Measurements from ENCODE around the gene SCRN2. TPM values are rescaled to one million over a fixed set of nuclear protein-coding genes. Genes with fewer than 3 reads are reported as not detected.

The SCRN2 gene
- 24.3 and 24.8 TPM in 2 replicates for total RNA-seq

DNA sequence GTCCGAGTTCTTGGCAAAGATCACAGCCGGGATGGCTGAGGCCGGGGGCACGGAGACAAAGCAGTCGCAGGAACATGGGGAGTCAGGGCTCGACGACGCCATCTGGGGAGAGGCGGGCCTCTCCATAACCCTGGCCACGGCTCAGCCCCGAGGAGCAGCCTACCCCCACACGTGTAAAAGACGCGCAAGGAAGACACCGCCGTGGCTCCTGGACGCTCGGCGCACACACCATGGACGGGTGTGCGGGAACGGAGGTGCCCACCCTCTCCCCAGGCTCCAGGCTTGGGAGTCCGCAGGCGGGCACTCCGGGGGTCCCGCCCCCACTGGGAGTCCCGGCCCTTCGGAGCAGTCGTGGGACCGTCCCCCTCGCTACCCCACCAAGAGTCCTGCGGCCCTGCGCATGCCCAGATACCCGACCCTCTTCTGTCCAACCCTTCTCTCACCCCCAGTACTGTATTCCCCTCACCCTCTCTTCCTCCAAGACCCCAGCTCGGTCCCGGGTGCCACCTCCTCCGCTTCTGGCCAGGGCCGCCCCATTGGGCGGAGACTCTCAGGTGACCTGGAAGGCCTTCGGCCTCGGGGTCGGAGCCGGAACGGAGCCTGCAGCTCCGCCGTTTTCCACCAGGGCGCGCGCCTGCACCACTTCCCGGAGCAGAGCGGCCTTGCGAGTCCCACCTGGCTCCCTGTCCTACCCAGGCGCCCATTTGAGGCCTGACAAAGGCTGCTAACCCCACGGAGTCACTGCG, at the start of gene SCRN2:
Gene SCRN2, minus strand, starts transcription at position 532 of the 746 bp plus-strand sequence. Its CDS starts 430 bp downstream, at position 102.
- Mint-ChIP-seq H3K27ac (peak within 1 kb of the TSS; percentile 98), H3K4me1 (peaks cover 28% of the 10 kb centered on the region), H3K9me3 (no peaks in the 10 kb centered on the region), H3K36me3 (ENCODE audit: low read depth) (peaks cover 7% of the 10 kb centered on the region), H3K27me3 (peaks cover 18% of the 10 kb centered on the region), H3K4me3 (peak within 1 kb of the TSS; percentile 100)
- peak; percentile 98 for DNase-seq
- intact Hi-C loops (cut with micrococcal nuclease) = loop anchor here (1.0 to 5.0 kb wide), 3 partner anchors 49 to 171 kb away; partner anchors contain the start of gene CDK5RAP3

DNA sequence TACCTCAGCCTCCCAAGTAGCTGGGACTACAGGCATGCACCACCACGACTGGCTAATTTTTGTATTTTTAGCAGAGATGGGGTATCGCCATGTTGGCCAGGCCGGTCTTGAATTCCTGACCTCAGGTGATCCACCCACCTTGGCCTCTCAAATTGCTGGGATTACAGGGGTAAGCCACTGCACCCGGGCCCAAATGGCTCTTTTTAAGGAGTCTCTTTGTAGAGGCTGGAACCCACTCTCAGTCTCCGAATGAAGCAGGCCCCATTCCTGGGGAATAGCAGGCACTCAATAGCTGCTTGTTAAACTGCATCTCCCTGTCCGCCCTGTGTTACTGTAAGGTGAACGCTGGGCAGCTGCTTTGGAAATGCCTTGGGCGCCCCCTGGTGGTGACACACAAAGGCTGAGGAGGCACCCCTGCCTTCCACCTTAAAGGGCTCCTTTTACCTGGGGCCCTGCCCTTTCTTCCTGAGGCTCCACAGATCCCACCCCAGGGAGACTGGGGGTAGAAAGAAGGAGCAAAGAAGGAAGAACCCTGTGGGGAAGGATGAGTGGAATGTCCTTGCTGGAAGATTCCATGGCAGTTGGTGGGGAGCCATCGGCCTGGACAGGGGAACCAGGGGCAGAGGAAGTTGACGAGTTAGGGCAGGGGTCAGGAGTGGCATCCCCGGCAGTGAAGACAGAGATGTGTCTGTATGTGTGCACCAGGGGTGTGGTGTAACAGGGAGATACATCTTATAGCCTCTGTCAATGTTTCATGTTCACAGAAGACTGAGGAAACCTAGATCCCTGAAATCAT, 48.9 kb upstream of the SCRN2 start:
- H3K9me3 Mint-ChIP-seq = no peaks in the 10 kb centered on the region
- H3K27ac Mint-ChIP-seq = no peak overlapping the region
- intact Hi-C loops (cut with micrococcal nuclease) = loop anchor here (1.0 kb wide), 2 partner anchors 49 to 114 kb away; partner anchors contain the start of gene SCRN2
- H3K4me1 Mint-ChIP-seq = peaks cover 18% of the 10 kb centered on the region
- peak; percentile 96 for DNase-seq
- no peak overlapping the region for H3K4me3 Mint-ChIP-seq
- H3K27me3 Mint-ChIP-seq = no peaks in the 10 kb centered on the region
- no peaks in the 10 kb centered on the region for H3K36me3 Mint-ChIP-seq (ENCODE audit: low read depth)

DNA sequence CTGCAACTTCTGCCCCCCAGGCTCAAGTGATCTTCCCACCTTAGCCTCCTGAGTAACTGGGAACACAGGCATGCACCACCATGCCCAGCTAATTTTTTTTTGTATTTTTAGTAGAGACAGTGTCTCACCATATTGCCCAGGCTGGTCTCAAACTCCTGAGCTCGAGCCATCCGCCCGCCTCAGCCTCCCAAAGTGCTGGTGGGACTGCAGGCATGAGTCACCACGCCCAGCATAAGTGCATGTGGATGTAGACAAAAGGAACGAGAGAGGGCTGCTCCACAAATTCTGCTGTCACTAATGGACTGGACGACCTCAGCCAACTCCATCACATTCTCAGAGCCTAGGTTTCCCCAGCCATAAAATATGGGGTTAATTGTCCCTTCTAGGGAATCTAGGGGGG, 47.2 kb upstream of the SCRN2 start:
- intact Hi-C loops (cut with micrococcal nuclease) = no loop called here
- Mint-ChIP-seq H3K27ac (no peak overlapping the region), H3K27me3 (no peaks in the 10 kb centered on the region)

DNA sequence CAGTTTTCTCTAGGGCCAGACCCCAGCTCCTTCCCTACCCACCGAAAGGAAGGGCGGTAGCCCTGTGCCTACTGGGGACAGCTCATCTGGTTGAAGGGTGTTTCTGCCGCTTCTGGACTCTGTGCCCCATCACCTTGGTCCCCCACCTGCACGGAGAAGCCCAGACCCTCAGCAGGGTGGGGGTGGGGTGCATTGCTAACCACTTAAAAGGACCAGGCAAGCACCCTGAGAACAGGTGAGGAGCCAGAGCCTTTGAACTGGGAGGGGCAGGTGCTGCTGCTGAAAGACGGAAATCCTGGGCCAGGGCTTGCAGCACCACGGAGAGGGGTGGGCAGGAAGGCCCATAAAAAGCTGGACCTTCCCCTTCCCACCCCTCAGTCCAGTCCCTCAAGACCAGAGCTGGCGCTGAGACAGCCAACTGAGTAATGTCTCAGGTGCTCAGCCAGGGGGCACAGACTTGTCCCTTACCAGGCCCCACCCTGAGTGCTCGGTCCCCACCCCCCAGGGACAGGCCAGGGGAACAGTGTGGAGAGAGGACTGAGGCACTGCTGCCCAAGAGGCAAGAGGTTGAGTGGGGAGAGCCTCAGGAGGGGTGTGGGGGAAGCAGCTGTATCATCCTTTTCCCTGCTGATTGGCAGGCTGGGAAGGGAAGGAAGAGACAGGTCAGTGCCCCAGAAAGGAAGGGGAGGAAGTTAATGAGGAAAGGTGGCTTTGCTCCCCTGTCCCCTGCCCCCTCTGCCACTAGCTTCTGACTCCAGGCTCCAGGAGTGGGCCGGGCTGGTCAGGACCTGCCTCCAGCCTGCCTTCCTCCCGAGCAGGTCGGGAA, 44.0 kb upstream of the SCRN2 start:
- Mint-ChIP-seq H3K27ac (no peak overlapping the region), H3K36me3 (ENCODE audit: low read depth) (no peaks in the 10 kb centered on the region), H3K27me3 (peaks cover 5% of the 10 kb centered on the region), H3K4me1 (peaks cover 8% of the 10 kb centered on the region), H3K4me3 (no peak overlapping the region), H3K9me3 (no peaks in the 10 kb centered on the region)
- intact Hi-C loops (cut with micrococcal nuclease) = no loop called here
- DNase-seq = no peak

More for the DNA sequence above, 47.2 kb upstream of the SCRN2 start:
- no peak for DNase-seq
- H3K9me3 Mint-ChIP-seq = no peaks in the 10 kb centered on the region
- H3K4me1 Mint-ChIP-seq = peaks cover 11% of the 10 kb centered on the region
- H3K4me3 Mint-ChIP-seq = no peak overlapping the region
- H3K36me3 Mint-ChIP-seq (ENCODE audit: low read depth) = no peaks in the 10 kb centered on the region

DNA sequence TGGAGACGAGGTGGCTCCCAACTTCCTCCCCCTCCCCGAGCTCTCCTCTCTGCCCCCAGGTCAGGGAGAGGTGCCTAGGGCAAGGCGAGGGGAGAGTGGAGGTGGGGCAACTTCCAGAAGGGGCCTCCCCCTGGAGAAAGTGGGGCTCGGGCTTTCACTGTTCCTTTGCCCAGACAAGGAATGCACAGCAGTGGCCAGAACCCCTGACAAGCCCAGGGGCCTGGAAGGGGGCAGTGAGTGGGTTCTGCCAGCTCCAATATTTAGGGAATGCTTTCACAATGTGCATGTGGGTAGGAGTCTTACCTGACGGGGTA, 43.3 kb upstream of the SCRN2 start:
- Mint-ChIP-seq H3K27me3 (peaks cover 7% of the 10 kb centered on the region), H3K9me3 (no peaks in the 10 kb centered on the region), H3K4me1 (peaks cover 8% of the 10 kb centered on the region), H3K36me3 (ENCODE audit: low read depth) (no peaks in the 10 kb centered on the region), H3K4me3 (no peak overlapping the region), H3K27ac (no peak overlapping the region)
- DNase-seq = no peak
- intact Hi-C loops (cut with micrococcal nuclease) = no loop called here

DNA sequence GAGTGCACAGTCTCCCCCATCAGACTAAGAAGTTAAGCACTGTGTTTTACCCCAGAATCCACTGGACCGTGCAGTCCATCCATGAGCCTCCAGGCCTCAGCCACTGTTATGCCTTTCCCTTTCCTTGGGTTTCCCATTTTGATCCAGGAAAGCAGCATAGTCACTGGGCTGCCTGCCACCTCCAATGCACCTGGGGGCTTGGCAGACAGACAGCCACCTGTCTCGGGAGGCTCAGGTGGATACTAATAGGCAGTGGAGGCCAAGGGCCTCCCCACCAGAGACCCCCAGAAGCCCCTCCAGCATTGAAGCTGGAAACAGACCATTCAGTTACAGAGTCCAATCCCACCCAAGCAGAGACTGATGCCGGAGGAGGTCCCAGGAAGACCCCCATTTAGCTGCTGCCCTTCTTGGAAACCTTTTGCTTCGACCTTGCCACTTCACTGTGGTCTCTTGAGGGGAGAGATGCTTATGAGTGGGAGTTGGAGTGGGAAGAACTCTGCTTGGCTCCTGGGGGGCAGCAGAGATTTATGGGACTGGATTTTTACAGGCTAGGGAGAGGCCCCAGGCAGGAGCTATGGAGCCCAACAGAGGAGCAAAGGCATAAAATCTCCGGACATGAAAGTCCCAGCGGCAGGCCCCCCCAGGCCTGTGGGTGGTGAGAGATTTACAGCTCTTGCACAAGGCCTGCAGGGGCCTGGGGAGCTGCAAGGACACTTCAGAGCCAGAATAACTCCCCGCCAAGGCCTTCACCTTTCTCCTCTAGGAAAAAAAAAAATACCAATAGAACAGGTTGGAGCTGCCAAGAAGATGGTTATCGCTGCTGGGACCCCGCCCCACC, 42.7 kb upstream of the SCRN2 start:
- H3K27me3 Mint-ChIP-seq = peaks cover 10% of the 10 kb centered on the region
- DNase-seq = no peak
- H3K36me3 Mint-ChIP-seq (ENCODE audit: low read depth) = no peaks in the 10 kb centered on the region
- H3K9me3 Mint-ChIP-seq = no peaks in the 10 kb centered on the region
- H3K4me3 Mint-ChIP-seq = no peak overlapping the region
- intact Hi-C loops (cut with micrococcal nuclease) = no loop called here
- H3K27ac Mint-ChIP-seq = no peak overlapping the region
- peaks cover 11% of the 10 kb centered on the region for H3K4me1 Mint-ChIP-seq

DNA sequence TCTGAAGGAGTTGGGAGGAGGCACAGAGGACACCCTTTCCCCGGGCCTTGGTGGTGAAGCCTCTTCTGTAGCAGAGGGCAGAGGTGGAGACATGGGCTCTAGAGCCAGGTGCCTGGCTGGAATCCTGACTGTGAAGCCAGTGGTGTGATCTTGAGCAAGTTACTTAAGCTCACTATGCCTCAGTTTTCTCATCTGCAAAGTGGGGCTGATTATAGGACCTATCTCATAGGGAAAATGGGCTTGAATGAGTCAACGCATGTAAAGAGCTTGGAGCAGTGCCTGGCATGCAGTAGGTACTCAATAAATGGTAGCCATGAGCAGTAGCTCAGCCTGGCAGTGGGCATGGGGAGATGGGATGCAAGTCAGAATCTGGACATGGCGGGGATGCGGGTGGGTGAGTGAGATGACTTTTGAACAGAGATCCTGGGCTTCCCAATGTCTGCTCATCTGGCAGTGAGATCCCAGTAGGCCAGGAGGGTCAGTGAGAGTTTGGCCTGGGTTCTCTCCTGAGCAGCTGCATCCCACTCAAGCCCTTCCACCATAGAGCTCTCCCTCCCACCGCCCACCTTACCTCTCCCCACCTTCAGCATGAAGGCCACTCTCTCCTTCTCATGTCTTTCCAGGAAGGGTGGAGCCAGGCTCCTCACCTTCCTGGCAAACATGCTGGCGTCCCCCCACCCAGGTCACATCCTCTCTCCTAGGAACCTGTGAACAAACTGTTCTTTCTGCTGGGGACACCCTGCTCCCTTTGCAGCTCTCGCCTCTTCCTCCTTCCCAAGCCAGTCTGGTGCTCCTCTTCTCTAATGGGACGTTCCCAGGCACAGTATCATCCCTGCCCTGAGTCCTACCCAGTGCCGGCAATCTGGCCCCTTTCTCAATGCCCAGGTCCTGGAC, 41.9 kb upstream of the SCRN2 start:
- Mint-ChIP-seq H3K27me3 (peaks cover 14% of the 10 kb centered on the region), H3K9me3 (no peaks in the 10 kb centered on the region), H3K27ac (no peak overlapping the region), H3K4me3 (no peak overlapping the region), H3K36me3 (ENCODE audit: low read depth) (no peaks in the 10 kb centered on the region), H3K4me1 (peaks cover 11% of the 10 kb centered on the region)
- intact Hi-C loops (cut with micrococcal nuclease) = no loop called here
- DNase-seq = no peak

DNA sequence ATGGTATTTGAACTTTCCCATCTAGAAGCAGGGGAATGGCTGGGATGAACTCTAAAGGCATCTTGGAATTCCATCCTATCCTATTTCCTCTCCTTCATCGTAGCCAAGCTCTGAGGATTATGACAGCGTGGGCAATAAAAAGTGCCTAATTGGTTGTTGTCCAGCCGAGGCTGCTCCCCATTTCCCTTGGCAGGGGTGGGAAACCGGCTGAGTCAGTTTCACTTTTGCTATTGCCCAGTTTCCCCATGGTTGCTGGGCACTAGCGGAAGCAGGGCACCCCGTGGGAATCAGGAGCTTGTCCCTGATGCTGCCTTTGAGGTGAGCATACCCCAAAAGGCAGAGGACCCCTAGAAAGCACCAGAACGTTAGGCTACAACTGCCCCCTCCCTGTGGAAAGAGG, 41.2 kb upstream of the SCRN2 start:
- Mint-ChIP-seq H3K27me3 (peaks cover 17% of the 10 kb centered on the region), H3K36me3 (ENCODE audit: low read depth) (no peaks in the 10 kb centered on the region), H3K27ac (no peak overlapping the region), H3K4me1 (peaks cover 11% of the 10 kb centered on the region), H3K4me3 (no peak overlapping the region), H3K9me3 (no peaks in the 10 kb centered on the region)
- no peak for DNase-seq
- intact Hi-C loops (cut with micrococcal nuclease) = no loop called here

DNA sequence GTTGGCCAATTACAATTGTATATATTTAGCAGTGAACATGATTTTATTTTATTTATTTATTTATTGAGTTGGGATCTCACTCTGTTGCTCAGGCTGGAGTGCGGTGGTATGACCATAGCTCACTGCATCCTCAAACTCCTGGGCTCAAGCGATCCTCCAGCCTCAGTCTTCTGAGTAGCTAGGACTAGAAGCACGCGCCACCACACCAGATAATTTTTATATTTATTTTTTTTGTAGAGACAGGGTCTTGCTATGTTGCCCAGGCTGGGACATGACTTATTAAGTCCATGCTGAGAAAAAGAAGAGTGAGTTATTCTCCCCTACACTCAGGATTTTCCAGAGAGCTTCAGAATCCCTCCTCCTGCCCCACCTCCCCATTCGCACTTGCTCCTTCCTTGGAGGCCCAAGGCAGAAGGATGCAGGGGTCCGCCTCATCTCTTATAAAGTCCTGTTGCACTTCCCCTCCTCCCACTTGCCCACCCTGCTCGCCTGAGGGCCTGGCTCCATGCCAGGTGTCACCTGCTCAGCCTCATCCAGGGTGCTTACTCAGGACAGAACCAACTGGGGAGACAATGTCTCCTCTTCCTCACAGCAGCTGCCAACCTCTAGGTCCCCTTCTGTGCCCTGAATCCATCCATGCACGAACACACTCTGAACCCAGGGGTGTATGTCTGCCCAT, 38.8 kb upstream of the SCRN2 start:
- H3K4me1 Mint-ChIP-seq = peaks cover 11% of the 10 kb centered on the region
- H3K27ac Mint-ChIP-seq = no peak overlapping the region
- DNase-seq = no peak
- H3K9me3 Mint-ChIP-seq = no peaks in the 10 kb centered on the region
- no peaks in the 10 kb centered on the region for H3K36me3 Mint-ChIP-seq (ENCODE audit: low read depth)
- peaks cover 26% of the 10 kb centered on the region for H3K27me3 Mint-ChIP-seq
- no peak overlapping the region for H3K4me3 Mint-ChIP-seq
- intact Hi-C loops (cut with micrococcal nuclease) = no loop called here

DNA sequence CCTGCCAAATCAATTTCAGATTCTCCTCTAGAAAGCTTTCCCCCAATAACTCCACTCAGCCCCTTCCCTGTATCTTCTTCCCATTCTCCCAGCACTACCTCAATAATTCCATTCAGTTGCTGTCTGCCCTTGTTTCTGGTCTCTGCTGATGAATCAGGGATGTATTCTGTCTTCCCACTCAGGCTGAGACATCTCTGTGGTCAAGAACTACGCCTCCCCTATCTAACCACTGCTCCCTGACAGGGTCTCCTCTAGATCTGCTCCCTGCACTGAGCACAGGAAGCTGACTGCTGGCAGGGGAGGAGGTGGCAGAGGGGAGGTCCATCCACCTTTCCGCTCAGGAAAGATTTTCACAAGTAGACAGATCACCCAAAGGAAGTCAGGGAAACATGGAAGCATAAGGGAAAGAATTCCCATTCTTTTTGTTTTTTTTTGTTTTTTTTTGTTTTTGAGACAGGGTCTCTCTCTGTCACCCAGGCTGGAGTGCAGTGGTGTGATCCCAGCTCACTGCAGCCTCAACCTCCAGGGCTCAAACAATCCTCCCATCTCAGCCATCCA, 38.0 kb upstream of the SCRN2 start:
- Mint-ChIP-seq H3K36me3 (ENCODE audit: low read depth) (no peaks in the 10 kb centered on the region), H3K27ac (no peak overlapping the region), H3K4me1 (peaks cover 8% of the 10 kb centered on the region), H3K4me3 (no peak overlapping the region), H3K9me3 (no peaks in the 10 kb centered on the region), H3K27me3 (peaks cover 34% of the 10 kb centered on the region)
- DNase-seq = no peak
- intact Hi-C loops (cut with micrococcal nuclease) = no loop called here

DNA sequence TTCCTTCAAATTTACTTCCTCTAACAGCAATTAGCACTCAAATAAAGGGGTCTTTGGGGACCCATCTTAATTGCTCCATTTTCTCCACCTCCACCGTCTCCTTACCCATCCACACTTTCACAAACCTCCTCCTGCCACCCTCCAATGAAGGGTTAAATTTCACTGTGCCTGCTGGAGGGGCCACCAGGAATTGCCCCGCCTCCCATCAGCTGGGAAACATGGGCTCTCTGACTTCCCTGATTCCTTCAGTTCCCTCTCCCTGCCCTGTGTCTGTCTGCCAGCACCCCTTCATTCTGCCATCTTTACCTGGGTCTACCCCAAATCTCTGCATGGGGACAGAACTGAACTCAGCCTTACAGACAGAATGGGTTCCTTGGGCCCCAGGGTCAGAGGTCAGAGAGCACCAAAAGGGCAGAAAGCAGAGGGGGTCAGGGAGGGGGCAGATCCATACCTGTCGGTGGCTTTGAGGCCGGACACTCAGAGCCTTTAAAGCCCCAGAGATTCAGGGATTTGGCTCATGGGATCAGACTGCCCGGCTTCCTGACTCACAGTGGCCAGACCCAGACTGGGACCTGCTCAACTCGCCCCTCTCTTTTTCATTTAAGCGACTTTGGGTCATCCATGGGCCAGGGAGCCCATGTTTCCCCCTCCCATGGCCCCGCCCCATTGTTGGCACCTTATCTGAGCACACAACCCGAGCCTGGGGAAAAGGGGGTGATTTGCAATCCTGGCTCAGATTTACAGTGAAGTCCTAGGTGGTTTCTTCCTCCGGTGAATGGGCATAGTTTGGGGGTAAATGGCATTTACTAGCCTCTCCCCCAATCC, 37.3 kb upstream of the SCRN2 start:
- intact Hi-C loops (cut with micrococcal nuclease) = no loop called here
- Mint-ChIP-seq H3K27me3 (peaks cover 41% of the 10 kb centered on the region), H3K36me3 (ENCODE audit: low read depth) (no peaks in the 10 kb centered on the region), H3K4me3 (no peak overlapping the region), H3K9me3 (no peaks in the 10 kb centered on the region), H3K4me1 (peaks cover 10% of the 10 kb centered on the region), H3K27ac (no peak overlapping the region)
- DNase-seq = no peak
